NK-92 treated with Interleukin-12 subunit alpha and Interleukin-12 subunit beta, amount 100 ng/mL, for 24 hours (cell line): ENCODE data around the gene CALD1.

Experiments
- DNase-seq: peaks from one replicate; lab custom pipeline; 2025; lab: John Stamatoyannopoulos, UW

Gene CALD1

DNA sequence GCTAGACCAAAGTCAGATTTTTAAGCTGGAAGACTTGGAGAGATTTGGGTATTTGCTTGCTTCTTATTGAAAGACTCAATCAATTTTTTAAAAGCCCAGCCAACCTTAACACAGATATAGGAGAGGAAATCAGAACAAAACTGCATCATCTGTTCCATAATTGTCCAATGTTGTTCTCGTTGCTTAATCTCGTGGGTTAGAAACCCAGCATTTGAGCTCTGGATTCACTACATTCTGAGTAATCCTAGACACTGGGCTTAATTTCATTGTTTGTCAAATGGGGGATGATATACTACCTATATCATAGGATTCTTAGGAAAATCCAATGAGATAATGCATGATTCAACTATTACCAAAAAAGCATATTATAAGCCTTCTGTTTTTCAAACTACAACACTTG, 48.9 kb downstream of the CALD1 start:
- no peak for DNase-seq

DNA sequence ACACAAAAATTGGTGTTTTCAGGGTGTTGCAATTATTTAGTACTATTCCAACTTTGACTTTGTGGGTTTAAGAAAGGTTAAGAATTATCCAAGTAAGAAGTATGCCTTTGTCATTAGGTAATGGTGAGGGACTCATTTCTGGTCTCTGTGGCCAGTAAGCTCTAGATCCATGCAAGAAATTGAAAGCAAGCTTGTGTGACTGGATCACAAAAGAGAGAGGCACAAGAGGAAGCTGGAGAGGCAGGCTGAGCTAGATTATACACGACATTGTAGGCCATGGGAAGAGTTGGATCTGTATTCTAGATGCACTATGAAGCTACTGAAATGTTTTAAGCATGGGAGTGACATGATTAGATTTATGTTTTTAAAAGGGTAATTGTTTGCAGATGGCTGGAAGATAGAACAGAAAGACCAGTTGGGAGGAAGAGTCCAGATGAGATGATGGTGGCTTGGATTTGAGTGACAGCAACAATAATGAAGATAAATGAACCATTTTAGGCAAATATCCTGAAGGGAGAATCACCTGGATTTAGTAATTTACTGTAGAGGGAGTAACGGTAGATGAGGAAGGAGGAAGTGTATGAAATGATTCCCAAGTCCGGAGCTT, 50.0 kb downstream of the CALD1 start:
- no peak for DNase-seq

DNA sequence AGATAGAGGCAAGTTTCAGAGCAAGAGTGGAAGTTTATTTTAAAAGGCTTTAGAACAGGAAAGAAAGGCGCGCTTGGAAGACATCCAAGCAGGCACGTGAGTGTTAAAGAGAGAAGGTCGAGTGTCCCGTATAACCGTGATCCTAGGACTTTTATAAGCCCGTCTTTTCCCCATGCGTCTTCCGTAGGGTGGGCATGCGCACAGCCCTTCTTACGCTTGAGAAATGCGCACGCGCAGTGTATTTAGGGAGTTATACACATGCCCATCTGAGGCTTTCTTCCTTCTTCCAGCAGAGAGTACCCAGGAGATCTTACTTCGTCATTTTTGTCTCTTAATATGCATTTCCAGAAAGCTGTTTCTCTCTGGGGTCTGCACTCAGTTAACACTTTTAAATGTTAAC, 52.4 kb downstream of the CALD1 start:
- no peak for DNase-seq

DNA sequence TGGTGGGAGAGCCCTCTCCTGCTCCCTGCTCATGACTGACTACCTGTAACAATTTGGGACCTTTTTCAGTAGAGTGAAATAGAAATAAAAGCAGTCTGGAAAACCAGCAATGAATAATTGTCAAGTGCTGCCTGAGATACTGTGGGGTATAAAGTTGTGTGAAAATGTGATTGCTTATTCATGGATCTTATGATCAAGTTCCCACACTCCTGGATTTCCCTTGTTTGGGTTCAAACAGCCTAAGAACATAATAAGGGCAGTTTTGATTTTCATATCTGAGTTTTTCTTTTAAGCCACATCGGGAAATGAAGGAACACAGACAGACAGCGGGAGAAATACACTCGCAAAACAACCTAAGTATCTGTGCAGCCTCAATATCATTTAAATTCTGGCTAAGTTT, 52.9 kb downstream of the CALD1 start:
- DNase-seq, result no peak

DNA sequence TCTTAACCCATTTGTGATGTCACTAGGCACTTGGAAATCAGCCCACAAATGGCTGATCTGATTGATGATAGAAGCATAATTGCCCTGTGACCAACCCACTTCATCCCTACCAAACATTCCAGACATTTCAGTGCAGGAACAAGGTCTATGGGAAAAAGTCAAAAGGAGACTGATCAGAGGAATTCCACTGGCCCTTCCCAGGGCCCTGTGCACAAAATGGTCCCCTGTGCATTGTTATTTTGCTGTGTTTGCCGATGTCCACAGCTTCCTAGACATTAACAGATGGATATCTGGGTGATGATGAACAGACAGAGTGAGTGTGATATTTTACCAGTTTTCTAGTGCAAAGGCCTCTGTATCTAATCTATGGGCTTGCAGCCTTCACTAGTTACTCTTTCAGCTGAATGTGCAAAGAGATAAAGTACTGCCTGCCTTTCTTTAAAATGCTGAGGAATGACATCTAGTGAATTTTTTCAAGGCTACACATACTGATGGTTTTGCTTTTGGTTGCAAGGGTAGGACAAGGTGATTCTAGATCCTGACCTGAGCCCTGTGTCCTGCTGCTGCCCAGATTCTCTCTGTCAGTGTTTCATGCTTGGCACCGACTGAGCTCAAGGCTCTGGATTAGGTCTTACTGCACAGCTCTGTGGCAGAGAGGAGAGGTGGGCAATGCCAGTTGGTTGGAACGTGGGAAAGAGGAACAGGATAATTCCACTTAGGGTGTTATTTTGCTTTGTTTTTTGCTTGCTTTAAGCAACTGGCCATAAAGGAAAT, 55.4 kb downstream of the CALD1 start:
- DNase-seq, result no peak

DNA sequence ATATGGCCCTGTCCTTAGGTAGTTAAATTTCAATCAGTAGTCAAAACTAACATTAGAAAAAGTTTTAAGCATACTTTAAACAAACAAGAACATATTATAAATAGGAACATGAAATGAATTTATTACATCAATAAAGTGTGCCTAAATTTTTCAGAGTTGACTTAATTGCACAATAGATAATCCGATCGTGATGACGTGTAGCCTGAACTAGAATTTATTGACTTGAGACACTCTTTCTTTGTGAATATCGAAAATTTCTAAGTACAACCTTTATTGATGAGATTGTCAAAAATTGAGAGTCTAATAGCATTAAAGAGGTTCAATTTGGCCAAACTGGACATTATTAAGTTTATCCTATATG, 56.0 kb downstream of the CALD1 start:
- DNase-seq, result no peak

- DNase-seq, result no peak
Observed at GRCh38 chr7:134836447-134836846, 57.0 kb downstream of the CALD1 start.

DNA sequence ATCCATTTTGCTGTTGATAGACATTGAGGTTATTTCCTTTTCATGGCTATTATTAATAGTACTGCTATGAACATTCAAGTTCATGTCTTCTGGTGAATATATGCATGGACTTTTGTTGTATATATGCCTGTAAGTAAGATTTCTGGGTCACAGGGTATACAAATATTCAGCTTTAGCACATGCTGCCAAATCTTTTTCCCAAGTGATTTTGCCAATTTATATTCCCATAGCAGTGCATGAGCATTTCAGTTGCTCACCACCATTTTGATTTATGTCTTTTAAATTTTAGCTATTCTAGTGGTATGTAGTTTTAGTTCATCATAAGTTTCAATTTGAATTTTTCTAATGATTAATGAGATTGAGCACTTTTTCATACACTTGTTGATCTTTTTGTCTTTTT, 59.9 kb downstream of the CALD1 start:
- no peak for DNase-seq

DNA sequence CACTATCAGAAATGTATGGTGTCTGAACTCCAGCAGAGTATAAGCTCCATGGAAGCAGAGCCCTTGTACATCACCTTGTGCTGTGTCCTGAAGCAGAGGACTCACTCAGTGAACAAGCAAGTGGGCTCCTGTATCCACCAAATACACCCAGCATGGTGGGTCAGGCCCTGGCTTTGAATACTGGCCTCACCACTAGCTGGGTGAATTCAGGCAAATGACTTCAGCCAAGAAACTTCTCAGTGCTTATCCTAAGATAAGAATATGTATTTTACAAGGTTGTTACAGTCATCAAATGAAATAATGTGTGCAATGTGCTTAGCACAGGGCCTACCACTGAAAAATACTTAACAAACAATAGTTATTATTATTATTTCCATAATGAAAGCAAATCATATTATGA, 62.6 kb downstream of the CALD1 start:
- DNase-seq, result no peak

DNA sequence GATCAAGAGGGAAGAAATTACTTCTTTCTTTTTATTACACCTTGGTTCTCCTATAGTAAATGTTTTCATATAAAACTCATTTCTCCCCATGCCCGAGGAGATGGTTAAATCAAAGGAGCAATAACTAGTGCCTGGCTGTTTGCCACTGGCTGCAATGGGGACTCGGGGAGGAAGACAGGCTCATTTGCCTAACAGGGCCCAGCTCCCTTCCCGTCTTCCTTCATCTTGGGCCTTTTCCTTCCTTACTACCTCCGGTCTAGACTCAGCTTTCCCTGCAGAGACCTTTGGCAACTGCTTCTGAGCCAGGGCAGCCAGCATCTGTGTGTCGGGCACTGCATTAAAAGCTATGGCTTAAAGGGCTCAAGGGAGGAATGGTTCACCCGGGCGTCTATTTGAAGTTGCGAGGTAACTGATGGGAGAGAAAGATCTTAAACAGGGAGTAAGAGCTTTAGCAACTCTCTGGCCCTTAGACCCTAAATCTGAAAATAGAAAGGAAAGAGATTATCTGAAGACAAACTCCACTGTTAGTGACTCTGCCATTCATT, 63.5 kb downstream of the CALD1 start:
- DNase-seq, result no peak

GRCh38 chr7:134844200-134844599, 64.8 kb downstream of the CALD1 start:
- DNase-seq, result no peak

DNA sequence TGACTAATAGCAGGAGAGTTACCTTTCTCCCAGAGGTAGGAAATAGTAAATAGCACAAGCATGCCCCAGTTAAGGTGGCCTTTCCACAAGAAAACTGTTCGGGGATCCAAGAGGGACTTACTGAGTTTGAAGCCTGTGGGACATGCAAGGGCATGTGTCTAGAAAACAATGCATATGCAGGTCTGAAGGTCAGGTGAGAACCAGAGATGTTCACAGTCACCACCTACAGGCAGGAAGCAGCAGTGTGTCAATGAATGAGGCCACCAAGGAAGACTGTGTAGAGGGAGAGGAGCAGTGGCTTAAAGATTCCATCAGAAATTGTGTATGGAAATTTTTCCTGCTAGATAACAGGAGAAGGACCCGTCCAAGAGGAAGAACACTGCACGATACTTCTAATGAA, 66.0 kb downstream of the CALD1 start:
- no peak for DNase-seq

DNA sequence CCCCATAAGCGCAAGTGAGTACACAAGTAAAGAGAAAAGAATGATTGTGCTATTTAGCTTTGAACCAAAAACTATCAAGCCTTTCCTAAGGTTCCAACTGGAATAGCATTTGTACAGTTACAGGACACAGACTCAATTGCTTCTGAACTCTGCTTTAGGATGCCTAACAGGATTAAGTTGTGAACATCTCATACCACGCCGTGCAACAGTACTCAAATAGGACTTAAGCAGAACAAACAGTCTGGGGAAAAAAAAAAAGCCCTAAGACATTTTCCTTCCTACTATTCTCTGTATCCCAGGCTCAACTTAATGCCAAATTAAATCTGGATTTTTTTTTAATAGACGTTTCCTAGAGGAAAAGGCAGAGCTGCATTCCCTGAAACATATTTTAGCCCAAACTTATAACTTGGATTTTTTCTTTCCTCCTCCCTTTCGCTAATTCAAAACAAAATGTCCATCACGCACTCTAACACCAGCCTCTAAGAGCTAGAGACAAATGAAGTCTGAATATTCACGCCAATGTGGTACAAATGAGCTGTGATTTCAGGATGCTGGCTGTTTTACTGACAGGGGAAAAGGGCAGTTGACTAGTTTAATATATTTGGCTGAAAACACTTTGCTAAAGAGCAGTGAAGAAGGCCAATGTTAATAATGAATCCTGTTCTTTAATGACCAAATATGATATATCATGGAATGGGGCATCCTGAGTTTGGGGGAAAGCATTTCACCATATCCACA, 68.6 kb downstream of the CALD1 start:
- DNase-seq, result no peak

GRCh38 chr7:134850066-134850465, 70.6 kb downstream of the CALD1 start:
- no peak for DNase-seq

- DNase-seq, result no peak
Observed at GRCh38 chr7:134851141-134851540, 71.7 kb downstream of the CALD1 start.

DNA sequence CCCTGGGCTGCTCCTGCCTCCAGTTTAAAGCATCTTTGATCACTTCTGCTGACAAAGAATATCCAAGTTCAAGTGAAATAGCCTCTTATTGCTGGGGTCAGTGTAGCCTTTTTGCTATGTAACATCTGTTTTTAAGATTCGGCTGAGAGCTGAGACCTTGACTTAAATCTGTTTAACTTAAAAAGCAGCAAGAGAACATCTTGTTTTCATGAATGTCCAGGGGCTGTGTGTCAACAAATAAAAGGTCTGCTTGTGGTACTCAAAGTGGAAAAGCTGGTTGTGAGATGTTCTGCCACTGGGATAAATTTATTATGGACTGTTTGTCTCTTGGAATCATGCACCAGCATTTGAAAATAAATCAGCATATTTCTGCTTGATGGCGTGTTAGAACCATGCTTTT, 73.2 kb downstream of the CALD1 start:
- no peak for DNase-seq

GRCh38 chr7:134854816-134855215, 75.4 kb downstream of the CALD1 start:
- DNase-seq, result no peak

GRCh38 chr7:134855442-134855841, 76.0 kb downstream of the CALD1 start:
- no peak for DNase-seq

- no peak for DNase-seq
Observed at GRCh38 chr7:134856091-134856490, 76.7 kb downstream of the CALD1 start.

GRCh38 chr7:134856691-134857090, 77.3 kb downstream of the CALD1 start:
- no peak for DNase-seq

DNA sequence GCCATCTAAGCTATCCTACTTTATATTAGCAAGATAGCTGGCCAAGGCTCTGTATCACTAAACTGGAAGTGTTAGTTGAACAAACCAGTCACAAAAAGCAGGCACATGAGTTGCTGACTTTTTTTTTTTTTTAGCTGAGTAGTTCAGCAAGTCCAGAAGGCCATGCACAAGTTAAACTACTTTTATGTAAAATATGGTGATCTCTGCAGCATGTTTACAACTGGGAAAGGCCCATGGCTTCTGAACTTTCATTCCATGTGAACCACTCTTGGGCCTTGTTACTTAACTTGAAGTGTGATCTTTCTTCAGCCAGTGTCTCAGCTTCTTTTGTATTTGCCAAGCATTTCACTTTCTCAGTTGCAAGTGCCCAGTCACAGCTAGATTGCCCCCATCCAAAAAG, 78.5 kb downstream of the CALD1 start:
- DNase-seq, result no peak

GRCh38 chr7:134859783-134860182, 80.3 kb downstream of the CALD1 start:
- DNase-seq, result no peak
